Thymus (tissue), 14 donors: Measurements from ENCODE around the gene LRSAM1. TPM values are rescaled to one million over a fixed set of nuclear protein-coding genes. Genes with fewer than 3 reads are reported as not detected.
A peak's percentile ranks its signal among the peaks of the same experiment; 100 is the strongest.

Experiments used
- DNase-seq, 9 donors: peaks; one replicate each; pipeline ENCODE4 v3.0.0-alpha.2; 2013; ENCODE audit warnings: low spot score in 9 of 9, low read depth in 6 of 9, missing footprints in 1 of 9
- H3K27ac ChIP-seq, 2 donors: one replicate each; pipeline ENCODE4 v1.5.1; 2013; ENCODE audit warnings: control low read depth in 1 of 2, low read depth in 1 of 2, low read length in 1 of 2, mild to moderate bottlenecking in 1 of 2, moderate library complexity in 1 of 2
- H3K27me3 ChIP-seq, 2 donors: one replicate each; pipeline ENCODE4 v1.5.1; 2013; ENCODE audit warnings: low read length in 1 of 2; ENCODE audit not compliant: control insufficient read depth in 2 of 2, insufficient read depth in 1 of 2
- H3K36me3 ChIP-seq, 2 donors: one replicate each; pipeline ENCODE4 v1.5.1; 2013; ENCODE audit warnings: low read length in 1 of 2, mild to moderate bottlenecking in 1 of 2, moderate library complexity in 1 of 2; ENCODE audit not compliant: control insufficient read depth in 2 of 2, insufficient read depth in 2 of 2
- H3K4me1 ChIP-seq, 2 donors: one replicate each; pipeline ENCODE4 v1.5.1; 2013; ENCODE audit warnings: low read length in 2 of 2; ENCODE audit not compliant: control insufficient read depth in 2 of 2, insufficient read depth in 2 of 2
- H3K4me3 ChIP-seq, 2 donors: one replicate each; pipeline ENCODE4 v1.5.1; 2013; ENCODE audit warnings: low read length in 2 of 2, control low read depth in 1 of 2, mild to moderate bottlenecking in 1 of 2
- H3K9me3 ChIP-seq, 2 donors: one replicate each; pipeline ENCODE4 v1.5.1; 2013; ENCODE audit warnings: low read length in 1 of 2, mild to moderate bottlenecking in 1 of 2; ENCODE audit not compliant: control insufficient read depth in 2 of 2, insufficient read depth in 1 of 2
- WGBS: extraction: QIAGEN DNeasy Blood & Tissue Kit; methylation state at CpG from one replicate; pipeline ENCODE4 v1.1.7; 2013; 5-methylcytosine and 5-hydroxymethylcytosine counted together
- long read RNA-seq, 10 donors: transcript quantifications; one replicate each; lab custom pipeline, GENCODE V29; 2026
- polyA plus RNA-seq: library from polyadenylated mRNA; stranded (reverse); fragments of 200-250 nt; gene quantifications from one replicate; pipeline ENCODE4 v1.2.3, GENCODE V29; 2013
- total RNA-seq: library from RNA; stranded (reverse); fragments of 120-200 nt; gene quantifications from one replicate; pipeline ENCODE4 v1.2.4, GENCODE V29; 2013
- donor health status: healthy.

LRSAM1 gene
- total RNA-seq, result 4.1 TPM
- polyA plus RNA-seq, result 24.1 TPM
- long read RNA-seq, donor 1, result 0 reads
- long read RNA-seq, donor 2, result 0 reads
- long read RNA-seq, donor 3, result 0 reads
- long read RNA-seq, donor 4, partial matches to known transcripts, result 0 of 3 reads
- long read RNA-seq, donor 4, other reads (novel, unspliced or antisense), result 0 of 3 reads
- long read RNA-seq, donor 5, result 0 reads
- long read RNA-seq, donor 6, partial matches to known transcripts, result 0 of 2 reads
- long read RNA-seq, donor 6, other reads (novel, unspliced or antisense), result 0 of 2 reads
- long read RNA-seq, donor 7, result 0 reads
- long read RNA-seq, donor 8, result 0 reads
- long read RNA-seq, donor 9, result 0 reads
- long read RNA-seq, donor 10, result 0 reads

DNA sequence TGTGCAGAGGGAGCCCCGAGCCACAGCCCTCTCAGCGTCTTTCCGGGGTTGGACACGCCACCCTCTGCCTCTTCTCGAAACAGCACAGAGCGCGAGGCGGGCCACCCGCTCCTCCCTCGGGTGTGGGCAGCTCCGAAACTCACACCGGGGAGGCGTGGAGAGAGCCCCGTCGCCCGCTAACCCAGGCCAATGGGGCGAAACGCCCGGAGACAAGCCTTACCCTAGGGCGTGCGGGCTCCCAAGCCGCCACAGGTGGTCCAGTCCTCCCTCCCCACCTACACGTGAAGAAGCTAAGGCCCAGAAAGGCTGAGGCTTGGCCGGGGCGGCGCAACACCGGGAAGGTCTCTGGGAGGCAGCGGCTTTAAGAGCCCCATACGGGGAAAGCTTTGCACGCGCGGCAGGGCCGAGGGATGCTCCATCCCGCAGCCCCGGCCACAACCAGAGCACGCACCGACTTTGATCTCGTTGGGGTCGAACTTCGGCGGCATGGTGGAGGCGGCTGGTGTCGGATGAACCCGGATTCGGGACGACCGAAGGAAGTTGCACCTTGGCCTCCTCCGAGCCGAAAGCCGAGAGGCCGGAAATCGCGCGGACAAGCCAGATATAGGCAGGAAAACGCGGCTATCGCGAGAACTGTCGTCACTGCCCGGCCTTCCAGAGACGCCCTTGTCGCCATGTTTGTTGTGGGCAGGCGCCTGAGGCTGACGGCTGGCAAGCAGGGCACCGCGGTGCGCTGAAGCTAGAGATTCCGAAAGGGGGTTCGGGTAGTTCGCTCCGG lies at the start of gene LRSAM1, which contains the start of gene RPL12:
Gene LRSAM1, plus strand, starts transcription at position 681 of the 778 bp plus-strand sequence. CDS start 3,018 bp downstream, outside the sequence.
Gene RPL12, minus strand, starts transcription at position 577 of the 778 bp plus-strand sequence. Its CDS starts 89 bp downstream, at position 488.
- peak; percentile 91 to 100 (median 98) for DNase-seq
- H3K27me3 ChIP-seq, result no peaks in the 10 kb centered on the region
- peaks cover 18 to 39% of the 10 kb centered on the region in 2 donors for H3K4me1 ChIP-seq
- peak within 1 kb of the TSS; percentile 79 to 88 for H3K4me3 ChIP-seq
- H3K9me3 ChIP-seq, result no peaks in the 10 kb centered on the region
- peaks cover 36 to 45% of the 10 kb centered on the region in 2 donors for H3K36me3 ChIP-seq
- peak within 1 kb of the TSS; percentile 87 to 95 for H3K27ac ChIP-seq
- under 1% methylated on average over 71 of the region's 71 CpGs for WGBS

DNA sequence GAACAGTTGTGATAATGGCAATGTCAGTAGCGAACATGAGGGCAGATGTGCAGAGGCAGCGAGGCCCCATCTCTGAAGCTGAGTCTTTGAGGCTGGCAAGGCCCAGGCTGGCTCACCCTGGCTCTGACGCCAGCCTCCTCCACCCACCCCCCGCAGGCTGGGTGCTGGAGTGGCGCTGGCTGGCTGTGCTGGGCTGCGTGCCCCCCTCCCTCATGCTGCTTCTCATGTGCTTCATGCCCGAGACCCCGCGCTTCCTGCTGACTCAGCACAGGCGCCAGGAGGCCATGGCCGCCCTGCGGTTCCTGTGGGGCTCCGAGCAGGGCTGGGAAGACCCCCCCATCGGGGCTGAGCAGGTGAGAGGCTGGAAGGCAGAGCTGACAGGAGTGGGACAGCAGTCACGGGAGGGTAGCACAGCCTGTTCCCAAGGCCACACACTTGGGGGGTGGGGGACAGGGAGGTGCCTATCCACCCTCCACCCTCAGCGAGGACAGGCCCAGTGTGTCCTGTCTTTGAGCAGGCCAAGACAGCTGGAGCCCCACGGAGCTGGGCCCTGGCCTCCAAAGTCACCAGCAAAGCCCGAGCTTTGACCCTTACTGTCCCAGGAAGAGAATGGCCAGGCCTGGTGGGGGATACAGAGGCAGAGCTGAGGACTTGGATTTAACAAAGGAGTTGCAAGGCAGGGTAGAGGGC lies 48.8 kb upstream of the LRSAM1 start:
- Histone ChIP-seq H3K36me3 (no peaks in the 10 kb centered on the region), H3K27ac (no peak overlapping the region), H3K4me3 (no peak overlapping the region), H3K4me1 (peaks cover 0 to 4% of the 10 kb centered on the region in 2 donors), H3K27me3 (peaks cover 55 to 97% of the 10 kb centered on the region in 2 donors), H3K9me3 (peaks cover 0 to 2% of the 10 kb centered on the region in 2 donors)
- DNase-seq, result no peak
- 69% methylated on average over 18 of the region's 18 CpGs for WGBS

DNA sequence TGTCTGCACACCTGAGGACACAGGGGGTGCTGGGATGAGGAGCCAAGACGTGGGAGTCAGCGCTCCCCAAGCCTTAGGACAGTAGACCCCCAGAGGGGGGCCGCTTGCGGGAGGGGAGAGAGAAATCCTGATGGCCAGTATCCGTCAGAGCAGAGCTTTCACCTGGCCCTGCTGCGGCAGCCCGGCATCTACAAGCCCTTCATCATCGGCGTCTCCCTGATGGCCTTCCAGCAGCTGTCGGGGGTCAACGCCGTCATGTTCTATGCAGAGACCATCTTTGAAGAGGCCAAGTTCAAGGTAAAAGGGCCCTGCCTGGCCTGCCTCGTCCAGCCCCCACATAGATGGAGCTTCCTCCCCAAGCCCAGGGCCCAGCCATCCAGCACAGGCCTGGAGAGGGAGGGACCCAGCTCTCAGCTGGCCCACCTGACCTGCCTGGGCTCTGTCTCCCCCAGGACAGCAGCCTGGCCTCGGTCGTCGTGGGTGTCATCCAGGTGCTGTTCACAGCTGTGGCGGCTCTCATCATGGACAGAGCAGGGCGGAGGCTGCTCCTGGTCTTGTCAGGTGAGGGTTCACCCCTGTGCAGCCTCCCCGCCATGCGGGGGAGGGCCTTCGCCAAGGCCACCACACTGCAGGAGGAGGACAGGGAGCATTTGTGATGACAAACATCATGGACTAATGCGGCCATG lies 47.7 kb upstream of the LRSAM1 start:
- Histone ChIP-seq H3K36me3 (no peaks in the 10 kb centered on the region), H3K27ac (no peak overlapping the region), H3K4me1 (no peaks in the 10 kb centered on the region), H3K9me3 (peaks cover 0 to 1% of the 10 kb centered on the region in 2 donors), H3K27me3 (peaks cover 44 to 91% of the 10 kb centered on the region in 2 donors), H3K4me3 (no peak overlapping the region)
- WGBS, result 97% methylated on average over 21 of the region's 22 CpGs
- no peak for DNase-seq

DNA sequence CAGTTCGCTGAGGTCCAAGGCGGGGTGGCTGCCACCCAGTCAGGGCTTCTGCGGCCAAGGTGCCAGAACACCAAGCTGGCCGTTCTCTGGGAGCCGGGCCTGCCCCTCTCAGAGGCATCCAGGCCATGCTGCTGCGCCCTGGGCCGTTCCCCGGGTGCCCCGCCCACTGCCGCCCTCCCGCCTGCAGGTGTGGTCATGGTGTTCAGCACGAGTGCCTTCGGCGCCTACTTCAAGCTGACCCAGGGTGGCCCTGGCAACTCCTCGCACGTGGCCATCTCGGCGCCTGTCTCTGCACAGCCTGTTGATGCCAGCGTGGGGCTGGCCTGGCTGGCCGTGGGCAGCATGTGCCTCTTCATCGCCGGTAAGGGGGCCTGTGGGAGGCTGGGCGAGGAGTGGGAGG lies 46.7 kb upstream of the LRSAM1 start:
- H3K36me3 ChIP-seq, result no peaks in the 10 kb centered on the region

DNA sequence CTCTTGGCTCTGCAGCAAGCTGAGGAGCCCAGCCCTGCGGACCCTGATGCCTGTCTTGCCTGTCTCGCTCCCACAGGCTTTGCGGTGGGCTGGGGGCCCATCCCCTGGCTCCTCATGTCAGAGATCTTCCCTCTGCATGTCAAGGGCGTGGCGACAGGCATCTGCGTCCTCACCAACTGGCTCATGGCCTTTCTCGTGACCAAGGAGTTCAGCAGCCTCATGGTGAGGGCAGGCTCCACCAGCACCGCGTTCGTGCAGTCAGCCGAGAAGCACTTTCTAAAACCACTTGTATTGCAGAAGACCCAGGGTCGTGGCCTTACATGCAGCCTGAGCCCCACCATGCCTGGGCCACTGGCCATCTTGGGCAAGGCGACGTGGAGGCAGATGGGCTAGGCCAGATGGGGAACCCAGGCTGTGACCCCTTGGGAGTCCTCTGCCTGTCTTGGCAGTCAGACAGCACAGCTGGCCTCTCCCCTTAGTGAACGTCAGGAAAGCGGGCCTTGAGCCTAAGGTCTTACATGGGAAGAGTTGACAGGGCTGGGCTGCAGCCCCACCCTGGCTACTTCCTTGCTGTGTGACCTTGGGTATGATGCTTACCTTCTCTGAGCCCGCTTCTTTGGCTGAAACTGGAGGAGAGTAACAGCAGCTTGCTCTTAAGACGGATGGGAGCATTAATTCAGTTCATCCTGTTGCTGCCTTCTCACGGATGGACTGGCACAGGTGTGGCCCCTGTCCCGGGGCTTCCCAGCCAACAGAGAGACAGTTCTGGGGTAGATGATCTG lies 45.8 kb upstream of the LRSAM1 start:
- Histone ChIP-seq H3K36me3 (no peaks in the 10 kb centered on the region), H3K27ac (no peak overlapping the region), H3K4me3 (no peak overlapping the region), H3K27me3 (peaks cover 30 to 72% of the 10 kb centered on the region in 2 donors), H3K9me3 (peaks cover 0 to 1% of the 10 kb centered on the region in 2 donors), H3K4me1 (no peaks in the 10 kb centered on the region)
- 92% methylated on average over 20 of the region's 20 CpGs for WGBS
- DNase-seq, result no peak

More for the DNA sequence above, 46.7 kb upstream of the LRSAM1 start:
- Histone ChIP-seq H3K27me3 (peaks cover 36 to 81% of the 10 kb centered on the region in 2 donors), H3K27ac (no peak overlapping the region), H3K4me3 (no peak overlapping the region), H3K9me3 (peaks cover 0 to 1% of the 10 kb centered on the region in 2 donors), H3K4me1 (no peaks in the 10 kb centered on the region)
- no peak for DNase-seq
- 96% methylated on average over 23 of the region's 23 CpGs for WGBS

DNA sequence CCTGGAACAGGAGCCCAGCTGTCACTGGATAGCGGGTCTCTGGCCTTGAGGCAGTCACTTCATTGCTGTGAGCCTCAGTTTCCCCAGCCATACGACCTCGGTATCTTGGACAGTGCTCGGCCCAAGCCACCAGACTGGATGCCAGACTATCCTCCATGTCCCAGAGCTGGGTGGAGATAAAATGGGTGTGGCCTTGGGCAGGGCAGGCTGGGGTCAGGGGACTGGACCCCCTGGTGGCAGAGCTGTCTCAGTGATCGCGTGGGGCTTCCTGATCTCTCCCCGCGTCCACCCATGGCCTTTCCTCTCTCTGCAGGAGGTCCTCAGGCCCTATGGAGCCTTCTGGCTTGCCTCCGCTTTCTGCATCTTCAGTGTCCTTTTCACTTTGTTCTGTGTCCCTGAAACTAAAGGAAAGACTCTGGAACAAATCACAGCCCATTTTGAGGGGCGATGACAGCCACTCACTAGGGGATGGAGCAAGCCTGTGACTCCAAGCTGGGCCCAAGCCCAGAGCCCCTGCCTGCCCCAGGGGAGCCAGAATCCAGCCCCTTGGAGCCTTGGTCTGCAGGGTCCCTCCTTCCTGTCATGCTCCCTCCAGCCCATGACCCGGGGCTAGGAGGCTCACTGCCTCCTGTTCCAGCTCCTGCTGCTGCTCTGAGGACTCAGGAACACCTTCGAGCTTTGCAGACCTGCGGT lies 44.4 kb upstream of the LRSAM1 start:
- Histone ChIP-seq H3K4me3 (no peak overlapping the region), H3K4me1 (no peaks in the 10 kb centered on the region), H3K9me3 (peaks cover 0 to 1% of the 10 kb centered on the region in 2 donors), H3K27ac (no peak overlapping the region), H3K36me3 (no peaks in the 10 kb centered on the region), H3K27me3 (peaks cover 25 to 65% of the 10 kb centered on the region in 2 donors)
- WGBS, result 97% methylated on average over 13 of the region's 13 CpGs
- no peak for DNase-seq

DNA sequence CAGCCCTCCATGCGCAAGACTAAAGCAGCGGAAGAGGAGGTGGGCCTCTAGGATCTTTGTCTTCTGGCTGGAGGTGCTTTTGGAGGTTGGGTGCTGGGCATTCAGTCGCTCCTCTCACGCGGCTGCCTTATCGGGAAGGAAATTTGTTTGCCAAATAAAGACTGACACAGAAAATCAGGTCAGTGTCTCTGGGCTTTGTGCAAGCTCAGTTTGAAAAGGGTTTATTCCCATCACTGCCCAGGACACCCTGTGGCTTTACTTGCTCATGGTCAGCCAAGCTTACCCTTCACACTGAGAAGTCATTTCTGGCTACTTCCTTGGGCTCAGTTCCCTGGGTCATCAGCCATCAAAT lies 43.8 kb upstream of the LRSAM1 start:
- 96% methylated on average over 6 of the region's 6 CpGs for WGBS
- Histone ChIP-seq H3K36me3 (no peaks in the 10 kb centered on the region), H3K27me3 (peaks cover 22 to 65% of the 10 kb centered on the region in 2 donors), H3K4me1 (no peaks in the 10 kb centered on the region), H3K4me3 (no peak overlapping the region), H3K27ac (no peak overlapping the region), H3K9me3 (peaks cover 0 to 1% of the 10 kb centered on the region in 2 donors)
- no peak for DNase-seq
